Esophagus (tissue), 2 donors: ENCODE data around the gene ACAA2. TPM values are rescaled to one million over a fixed set of nuclear protein-coding genes. Genes with fewer than 3 reads are reported as not detected.

ENCODE experiments used
- H3K27ac ChIP-seq, 2 donors: one replicate each; pipeline ENCODE4 v1.5.1; 2013; ENCODE audit warnings: low read depth in 2 of 2, mild to moderate bottlenecking in 2 of 2, inconsistent platforms in 1 of 2, low read length in 1 of 2, moderate library complexity in 1 of 2
- H3K27me3 ChIP-seq, 2 donors: one replicate each; pipeline ENCODE4 v1.6.1; 2013; ENCODE audit warnings: low read length in 2 of 2, control low read depth in 1 of 2, mild to moderate bottlenecking in 1 of 2; ENCODE audit not compliant: insufficient read depth in 2 of 2, control insufficient read depth in 1 of 2
- H3K36me3 ChIP-seq, 2 donors: one replicate each; pipeline ENCODE4 v1.6.1; 2013; ENCODE audit warnings: low read length in 1 of 2; ENCODE audit not compliant: control insufficient read depth in 2 of 2, insufficient read depth in 2 of 2
- H3K4me1 ChIP-seq, 2 donors: one replicate each; pipeline ENCODE4 v1.6.1; 2013; ENCODE audit warnings: low read length in 1 of 2; ENCODE audit not compliant: control insufficient read depth in 2 of 2, insufficient read depth in 2 of 2
- H3K4me3 ChIP-seq, 2 donors: one replicate each; pipeline ENCODE4 v1.5.1; 2013; ENCODE audit warnings: low read length in 2 of 2, mild to moderate bottlenecking in 2 of 2, low read depth in 1 of 2, moderate library complexity in 1 of 2
- H3K9me3 ChIP-seq, 2 donors: one replicate each; pipeline ENCODE4 v1.6.1; 2013; ENCODE audit warnings: mild to moderate bottlenecking in 2 of 2, low read depth in 1 of 2, low read length in 1 of 2, moderate library complexity in 1 of 2; ENCODE audit not compliant: control insufficient read depth in 2 of 2, insufficient read depth in 1 of 2
- WGBS, 2 donors: extraction: QIAGEN DNeasy Blood & Tissue Kit; methylation state at CpG; one replicate each; pipeline ENCODE4 v1.1.7; 2013; 5-methylcytosine and 5-hydroxymethylcytosine counted together
- polyA plus RNA-seq, 2 donors: library from polyadenylated mRNA; stranded (reverse); fragments of 200-250 nt; gene quantifications; one replicate each; pipeline ENCODE4 v1.2.3, GENCODE V29; 2013
- donor health status: healthy with polysubstance abuse.
- donor health status: Bipolar disorder and iron deficiency.

The ACAA2 gene
- polyA plus RNA-seq, 2 donors = 13.0 to 19.0 TPM

DNA sequence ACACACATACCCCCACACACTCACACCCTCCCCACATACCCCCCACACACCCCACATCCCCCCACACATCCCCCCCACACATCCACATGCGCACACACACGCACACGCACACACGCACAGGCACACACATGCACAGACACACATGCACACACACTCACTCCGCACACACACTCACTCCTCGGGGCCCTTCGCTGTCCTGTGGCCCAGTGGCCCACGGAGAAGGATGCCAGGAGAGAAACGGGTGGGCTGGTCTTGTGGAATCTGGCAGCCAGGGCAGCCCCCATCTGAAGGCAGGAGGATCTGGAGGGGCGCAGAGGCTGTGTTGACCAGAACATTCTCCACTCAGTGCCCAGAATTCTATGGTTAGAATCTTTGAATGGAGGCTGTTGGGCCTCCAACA is 51.6 kb downstream of the ACAA2 start:
- no peaks in the 10 kb centered on the region for H3K36me3 ChIP-seq
- H3K27me3 ChIP-seq = no peaks in the 10 kb centered on the region
- WGBS, 2 donors = 79 to 90% methylated on average over 10 of the region's 10 CpGs
- no peak overlapping the region for H3K4me3 ChIP-seq
- no peak overlapping the region for H3K27ac ChIP-seq
- H3K9me3 ChIP-seq = no peaks in the 10 kb centered on the region
- no peaks in the 10 kb centered on the region for H3K4me1 ChIP-seq

DNA sequence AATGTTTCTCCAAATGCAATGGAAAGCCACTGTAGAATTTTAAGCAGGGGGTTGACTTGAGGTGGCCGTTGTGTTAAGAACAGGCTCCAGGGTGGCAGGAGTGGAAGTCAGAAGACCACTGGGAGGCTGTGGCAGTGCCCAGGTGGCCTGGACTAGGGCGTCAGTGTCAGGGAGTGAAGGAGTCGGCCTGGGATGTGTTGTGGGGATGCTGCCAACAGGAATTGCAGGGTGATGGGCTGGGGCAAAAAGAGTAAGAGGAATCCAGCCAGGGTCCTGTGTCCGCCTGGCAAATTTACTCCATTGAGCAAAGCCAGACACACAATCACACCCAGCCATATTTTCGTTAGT is 55.1 kb downstream of the ACAA2 start:
- Histone ChIP-seq H3K27me3 (no peaks in the 10 kb centered on the region), H3K36me3 (no peaks in the 10 kb centered on the region), H3K27ac (no peak overlapping the region), H3K4me1 (no peaks in the 10 kb centered on the region), H3K9me3 (no peaks in the 10 kb centered on the region), H3K4me3 (no peak overlapping the region)
- WGBS, 2 donors = 89% methylated on average over 5 of the region's 5 CpGs

GRCh38 chr18:49757513-49758262 is 55.6 kb downstream of the ACAA2 start:
- H3K4me3 ChIP-seq = no peak overlapping the region
- no peak overlapping the region for H3K27ac ChIP-seq
- H3K36me3 ChIP-seq = no peaks in the 10 kb centered on the region
- WGBS, 2 donors = 85 to 87% methylated on average over 23 of the region's 23 CpGs
- H3K4me1 ChIP-seq = no peaks in the 10 kb centered on the region
- no peaks in the 10 kb centered on the region for H3K27me3 ChIP-seq
- no peaks in the 10 kb centered on the region for H3K9me3 ChIP-seq

DNA sequence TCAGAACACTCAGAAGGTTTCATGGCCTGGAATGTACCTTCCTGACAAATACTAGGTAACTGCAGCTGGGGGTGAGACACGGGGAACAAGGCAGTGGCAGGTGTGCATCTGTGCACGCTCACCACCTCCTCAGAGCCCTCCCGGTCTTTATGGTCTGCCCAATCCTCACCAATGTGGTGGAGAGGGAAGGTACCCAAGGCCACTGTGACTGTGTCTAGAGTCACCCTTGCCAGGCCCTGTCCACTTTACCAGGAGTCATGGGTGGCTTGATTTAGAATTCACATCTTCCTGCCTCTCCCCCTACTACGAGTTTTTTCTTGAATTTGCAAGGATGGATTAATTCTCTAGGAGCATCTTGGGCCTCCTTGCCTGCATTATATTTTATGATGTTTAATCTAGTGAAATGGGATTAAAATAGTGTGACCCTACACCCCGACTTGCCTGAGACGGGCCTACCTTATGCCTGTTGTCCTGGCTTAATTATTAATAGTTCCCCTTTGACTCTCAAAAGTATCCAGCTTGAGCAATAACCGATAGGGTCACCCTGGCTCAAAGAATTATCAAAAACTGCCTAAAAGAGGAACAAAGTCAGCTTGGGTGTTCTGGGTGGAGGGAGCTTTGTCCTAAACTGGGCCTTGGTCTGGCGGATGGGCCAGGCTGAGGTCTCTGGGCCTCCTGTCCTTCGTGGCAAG is 56.5 kb downstream of the ACAA2 start:
- 86 to 89% methylated on average over 9 of the region's 9 CpGs for WGBS, 2 donors
- Histone ChIP-seq H3K9me3 (no peaks in the 10 kb centered on the region), H3K36me3 (no peaks in the 10 kb centered on the region), H3K4me3 (no peak overlapping the region), H3K4me1 (no peaks in the 10 kb centered on the region), H3K27ac (no peak overlapping the region), H3K27me3 (no peaks in the 10 kb centered on the region)

DNA sequence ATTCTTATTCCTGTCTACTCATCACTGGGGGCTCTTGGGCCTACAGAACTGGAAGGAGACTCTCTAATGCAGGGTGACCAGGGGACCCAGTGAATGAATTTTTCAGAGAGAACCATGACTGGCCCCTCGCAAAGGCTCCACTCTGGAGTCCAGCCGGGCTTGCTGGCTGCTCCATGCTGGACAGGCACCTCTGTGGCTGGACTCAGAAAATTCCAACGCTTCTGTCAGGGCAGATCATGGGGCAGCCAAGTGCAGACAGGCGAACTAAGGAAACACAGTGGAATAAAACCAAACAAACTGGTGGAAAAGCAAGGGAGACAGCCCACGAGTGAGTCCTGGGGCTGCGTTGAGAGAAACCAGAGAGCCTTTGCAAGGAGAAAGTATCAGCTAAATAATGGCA is 57.2 kb downstream of the ACAA2 start:
- H3K4me3 ChIP-seq = no peak overlapping the region
- no peaks in the 10 kb centered on the region for H3K27me3 ChIP-seq
- no peaks in the 10 kb centered on the region for H3K4me1 ChIP-seq
- no peaks in the 10 kb centered on the region for H3K36me3 ChIP-seq
- no peak overlapping the region for H3K27ac ChIP-seq
- H3K9me3 ChIP-seq = no peaks in the 10 kb centered on the region
- 76 to 86% methylated on average over 6 of the region's 6 CpGs for WGBS, 2 donors

DNA sequence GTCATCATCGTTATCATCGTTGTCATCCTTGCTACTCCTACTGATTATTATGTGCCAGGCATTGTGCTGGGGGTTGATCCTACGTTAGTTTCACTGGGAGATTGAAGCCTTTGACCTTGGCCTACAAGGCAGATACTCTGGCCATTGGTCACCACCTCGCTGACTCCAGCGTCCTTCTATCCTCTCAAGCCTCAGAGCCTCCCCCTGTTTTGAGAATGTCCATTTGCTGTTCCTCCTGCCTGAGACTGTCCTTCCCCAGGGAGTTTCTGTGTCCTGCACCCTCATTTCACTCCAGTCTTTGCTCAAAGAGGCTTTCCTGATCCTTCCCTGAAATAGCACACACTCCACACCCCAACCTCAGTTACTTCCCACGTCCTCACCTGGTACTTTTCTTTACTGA is 57.8 kb downstream of the ACAA2 start:
- no peaks in the 10 kb centered on the region for H3K36me3 ChIP-seq
- WGBS, 2 donors = 91 to 93% methylated on average over 6 of the region's 6 CpGs
- no peaks in the 10 kb centered on the region for H3K27me3 ChIP-seq

GRCh38 chr18:49754866-49755265 is 58.5 kb downstream of the ACAA2 start:
- Histone ChIP-seq H3K4me3 (no peak overlapping the region), H3K9me3 (no peaks in the 10 kb centered on the region), H3K36me3 (no peaks in the 10 kb centered on the region), H3K27me3 (no peaks in the 10 kb centered on the region), H3K27ac (no peak overlapping the region), H3K4me1 (no peaks in the 10 kb centered on the region)
- 88 to 90% methylated on average over 6 of the region's 6 CpGs for WGBS, 2 donors

More for the DNA sequence above, 57.8 kb downstream of the ACAA2 start:
- H3K4me3 ChIP-seq = no peak overlapping the region
- no peaks in the 10 kb centered on the region for H3K9me3 ChIP-seq
- no peaks in the 10 kb centered on the region for H3K4me1 ChIP-seq
- no peak overlapping the region for H3K27ac ChIP-seq

- Histone ChIP-seq H3K4me1 (no peaks in the 10 kb centered on the region), H3K4me3 (no peak overlapping the region), H3K36me3 (no peaks in the 10 kb centered on the region), H3K27ac (no peak overlapping the region), H3K9me3 (no peaks in the 10 kb centered on the region), H3K27me3 (no peaks in the 10 kb centered on the region)
- 97% methylated on average over 1 of the region's 1 CpG for WGBS, 2 donors
These were observed 59.7 kb downstream of the ACAA2 start for GRCh38 chr18:49753643-49754042.

GRCh38 chr18:49752095-49752457 is 61.3 kb downstream of the ACAA2 start:
- H3K36me3 ChIP-seq = no peaks in the 10 kb centered on the region
- WGBS, 2 donors = 49 to 68% methylated on average over 4 of the region's 4 CpGs
- H3K27ac ChIP-seq = no peak overlapping the region
- H3K4me1 ChIP-seq = no peaks in the 10 kb centered on the region
- H3K9me3 ChIP-seq = no peaks in the 10 kb centered on the region
- no peak overlapping the region for H3K4me3 ChIP-seq
- H3K27me3 ChIP-seq = no peaks in the 10 kb centered on the region
